Colonic mucosa (tissue), 4 donors: ENCODE measurements around the gene RTP5. TPM values are rescaled to one million over a fixed set of nuclear protein-coding genes. Genes with fewer than 3 reads are reported as not detected.

Experiments
- DNase-seq: peaks from one replicate; pipeline ENCODE4 v3.0.0-alpha.2; 2020
- H3K27ac ChIP-seq: fragments of 200-600 bp; one replicate; pipeline ENCODE4 v1.8.0; 2021
- H3K27me3 ChIP-seq: fragments of 200-600 bp; one replicate; pipeline ENCODE4 v1.8.0; 2021
- H3K36me3 ChIP-seq: fragments of 200-600 bp; one replicate; pipeline ENCODE4 v1.8.0; 2021
- H3K4me1 ChIP-seq: fragments of 200-600 bp; one replicate; pipeline ENCODE4 v1.8.0; 2021; ENCODE audit warnings: mild to moderate bottlenecking
- H3K4me3 ChIP-seq: fragments of 200-600 bp; one replicate; pipeline ENCODE4 v1.8.0; 2021
- H3K9ac ChIP-seq, 2 donors: one replicate each; pipeline ENCODE4 v1.7.0; 2013; ENCODE audit warnings: control low read depth in 2 of 2, low read depth in 2 of 2, low read length in 2 of 2
- H3K9me3 ChIP-seq: fragments of 200-600 bp; one replicate; pipeline ENCODE4 v1.8.0; 2021
- CTCF ChIP-seq: fragments of 200-600 bp; IDR thresholded peaks from one replicate; pipeline ENCODE4 v1.8.0; 2022; ENCODE audit warnings: antibody characterized with exemption, mild to moderate bottlenecking
- intact Hi-C: fragments of 100-400 bp; cut with DNase I; formaldehyde crosslinking; loops from one replicate; pipeline ENCODE4 v1.14.1; 2022
- total RNA-seq, 2 donors: library from RNA; stranded (reverse); fragmentation: NEBNext Ultra II Directional in 1 of 2; extraction: Animal tissue kit (Norgen Biotek cat#: 25700) in 1 of 2; gene quantifications; one replicate each; pipeline ENCODE4 v1.2.1, GENCODE V29; 2021
- donor health status: healthy.
- donor health status: DM: no; HTN: no; CAD: no.
- donor health status: DM: no; HTN: no; CAD: no.

The RTP5 gene
- total RNA-seq, 2 donors from 2014 or later, result not detected

- Histone ChIP-seq H3K9me3 (no peaks in the 10 kb centered on the region), H3K9ac (peak overlapping the region in 1 of 2 donors; percentile 50), H3K36me3 (no peaks in the 10 kb centered on the region), H3K27ac (peak overlapping the region; percentile 50), H3K4me3 (peak overlapping the region; percentile 47), H3K27me3 (no peaks in the 10 kb centered on the region), H3K4me1 (no peaks in the 10 kb centered on the region)
- intact Hi-C loops, result no loop called here
- no peak for DNase-seq
- TF ChIP-seq CTCF, result no peak
These were observed 11.0 kb downstream of the RTP5 start for GRCh38 chr2:241880311-241881073.

- TF ChIP-seq CTCF, result no peak
- peak overlapping the region; percentile 54 for H3K27ac ChIP-seq
These were observed 12.6 kb downstream of the RTP5 start for GRCh38 chr2:241882091-241882625.

GRCh38 chr2:241884951-241885290 lies 15.4 kb downstream of the RTP5 start:
- Histone ChIP-seq H3K4me1 (no peaks in the 10 kb centered on the region), H3K4me3 (no peak overlapping the region), H3K36me3 (no peaks in the 10 kb centered on the region), H3K27ac (no peak overlapping the region), H3K9me3 (no peaks in the 10 kb centered on the region), H3K9ac (no peak overlapping the region), H3K27me3 (no peaks in the 10 kb centered on the region)
- intact Hi-C loops, result no loop called here
- no peak for DNase-seq
- TF ChIP-seq CTCF, result no peak

More at GRCh38 chr2:241882091-241882625, 12.6 kb downstream of the RTP5 start:
- DNase-seq, result peak; percentile 72
- no peaks in the 10 kb centered on the region for H3K27me3 ChIP-seq
- no peaks in the 10 kb centered on the region for H3K36me3 ChIP-seq
- no peaks in the 10 kb centered on the region for H3K9me3 ChIP-seq
- intact Hi-C loops, result no loop called here
- H3K9ac ChIP-seq, result peak overlapping the region; percentile 64 to 73
- H3K4me3 ChIP-seq, result peak overlapping the region; percentile 18
- H3K4me1 ChIP-seq, result no peaks in the 10 kb centered on the region

GRCh38 chr2:241885291-241885945 lies 15.9 kb downstream of the RTP5 start:
- no peak overlapping the region for H3K4me3 ChIP-seq
- no peak overlapping the region for H3K27ac ChIP-seq
- H3K27me3 ChIP-seq, result no peaks in the 10 kb centered on the region
- intact Hi-C loops, result no loop called here
- TF ChIP-seq CTCF, result no peak
- H3K36me3 ChIP-seq, result no peaks in the 10 kb centered on the region
- H3K4me1 ChIP-seq, result no peaks in the 10 kb centered on the region
- DNase-seq, result no peak
- H3K9ac ChIP-seq, result no peak overlapping the region
- H3K9me3 ChIP-seq, result no peaks in the 10 kb centered on the region

GRCh38 chr2:241885946-241886643 lies 16.6 kb downstream of the RTP5 start:
- no peak for TF ChIP-seq CTCF
- no peaks in the 10 kb centered on the region for H3K27me3 ChIP-seq
- H3K9me3 ChIP-seq, result no peaks in the 10 kb centered on the region
- H3K9ac ChIP-seq, result no peak overlapping the region
- no peak for DNase-seq
- H3K27ac ChIP-seq, result no peak overlapping the region
- intact Hi-C loops, result no loop called here
- no peaks in the 10 kb centered on the region for H3K4me1 ChIP-seq
- no peaks in the 10 kb centered on the region for H3K36me3 ChIP-seq
- no peak overlapping the region for H3K4me3 ChIP-seq
